NCI-H1417 treated with DMSO at 0.1 percent for 48 hours (cell line): ENCODE results near the gene YBX1.

Experiments
- DNase-seq: peaks from one replicate; lab custom pipeline; 2025; lab: John Stamatoyannopoulos, UW

Gene YBX1

GRCh38 chr1:42735056-42735455 is 52.8 kb downstream of the YBX1 start:
- DNase-seq, result no peak

GRCh38 chr1:42735477-42736105 is 53.4 kb downstream of the YBX1 start:
- no peak for DNase-seq

- no peak for DNase-seq
Observed at GRCh38 chr1:42736152-42736551, 53.9 kb downstream of the YBX1 start.

- DNase-seq, result no peak
Observed at GRCh38 chr1:42736571-42737200, 54.5 kb downstream of the YBX1 start.

- no peak for DNase-seq
Observed at GRCh38 chr1:42737257-42737656, 55.0 kb downstream of the YBX1 start.

- DNase-seq, result no peak
Observed at GRCh38 chr1:42737986-42738677, 55.9 kb downstream of the YBX1 start.

- no peak for DNase-seq
Observed at GRCh38 chr1:42738678-42739226, 56.5 kb downstream of the YBX1 start.

GRCh38 chr1:42739753-42740700 is 57.8 kb downstream of the YBX1 start, which contains the start of gene CLDN19:
Gene CLDN19 (minus strand): TSS chr1:42740236. CDS start chr1:42740063, 173 bp downstream.
- no peak for DNase-seq

GRCh38 chr1:42740851-42741580 is 58.8 kb downstream of the YBX1 start:
- DNase-seq, result no peak

GRCh38 chr1:42741706-42742105 is 59.5 kb downstream of the YBX1 start:
- no peak for DNase-seq

- DNase-seq, result no peak
Observed at GRCh38 chr1:42742141-42742540, 59.9 kb downstream of the YBX1 start.

- DNase-seq, result no peak
Observed at GRCh38 chr1:42742617-42743316, 60.5 kb downstream of the YBX1 start.

- no peak for DNase-seq
Observed at GRCh38 chr1:42743317-42744147, 61.3 kb downstream of the YBX1 start.

- no peak for DNase-seq
Observed at GRCh38 chr1:42744148-42744413, 61.9 kb downstream of the YBX1 start.

- DNase-seq, result no peak
Observed at GRCh38 chr1:42745851-42746250, 63.6 kb downstream of the YBX1 start.

GRCh38 chr1:42746436-42747105 is 64.4 kb downstream of the YBX1 start:
- DNase-seq, result no peak

- no peak for DNase-seq
Observed at GRCh38 chr1:42747125-42747524, 64.9 kb downstream of the YBX1 start.

- DNase-seq, result no peak
Observed at GRCh38 chr1:42748021-42748420, 65.8 kb downstream of the YBX1 start.
